Fibroblast of lung (primary cell): ENCODE results near the gene NOP56. TPM values are rescaled to one million over a fixed set of nuclear protein-coding genes. Genes with fewer than 3 reads are reported as not detected.

Experiments
- DNase-seq, 2 donors: peaks; one replicate each; pipeline versions ENCODE4 v3.0.0 to v3.0.0-alpha.2; 2010; ENCODE audit warnings: low read depth in 2 of 2
- H2AFZ ChIP-seq: 2 replicates; pipeline ENCODE4 v1.5.1; 2012; ENCODE audit warnings: low read length, control low read depth, inconsistent platforms
- H3K27ac ChIP-seq: 2 replicates; pipeline ENCODE4 v1.5.1; 2011; ENCODE audit warnings: low read length, control low read depth; ENCODE audit not compliant: insufficient read depth
- H3K27me3 ChIP-seq: 2 replicates; pipeline ENCODE4 v1.5.1; 2011; ENCODE audit warnings: mild to moderate bottlenecking, low read length; ENCODE audit not compliant: control insufficient read depth, insufficient read depth
- H3K36me3 ChIP-seq: 2 replicates; pipeline ENCODE4 v1.5.1; 2011; ENCODE audit warnings: low read length; ENCODE audit not compliant: control insufficient read depth, insufficient read depth
- H3K4me1 ChIP-seq: 2 replicates; pipeline ENCODE4 v1.5.1; 2011; ENCODE audit warnings: low read length; ENCODE audit not compliant: control insufficient read depth, insufficient read depth; ENCODE audit errors: extremely low read depth
- H3K4me2 ChIP-seq: 2 replicates; pipeline ENCODE4 v1.5.1; 2011; ENCODE audit warnings: low read length, control low read depth; ENCODE audit not compliant: insufficient read depth; ENCODE audit errors: extremely low read depth
- H3K4me3 ChIP-seq, 4 experiments: fragments of 200-600 bp in 1 of 4; sonication (generic) in 1 of 4; replicated peaks in 1 of 4; 2 replicates each; pipeline ENCODE4 v1.5.1; 2011 to 2016; ENCODE audit warnings: low read length in 4 of 4, low read depth in 3 of 4, mild to moderate bottlenecking in 3 of 4, control low read depth in 2 of 4, inconsistent platforms in 1 of 4, mixed read lengths in 1 of 4; ENCODE audit not compliant: insufficient read depth in 1 of 4; ENCODE audit errors: control extremely low read depth in 1 of 4
- H3K79me2 ChIP-seq: 2 replicates; pipeline ENCODE4 v1.5.1; 2012; ENCODE audit warnings: mild to moderate bottlenecking, low read length, inconsistent platforms; ENCODE audit not compliant: control insufficient read depth, insufficient read depth
- H3K9ac ChIP-seq: 2 replicates; pipeline ENCODE4 v1.5.1; 2011; ENCODE audit warnings: mild to moderate bottlenecking, low read length, control low read depth; ENCODE audit not compliant: insufficient read depth
- H3K9me3 ChIP-seq: 2 replicates; pipeline ENCODE4 v1.5.1; 2012; ENCODE audit warnings: low read depth, low read length; ENCODE audit not compliant: control insufficient read depth, insufficient read depth
- H4K20me1 ChIP-seq: 2 replicates; pipeline ENCODE4 v1.5.1; 2011; ENCODE audit warnings: low read length; ENCODE audit not compliant: control insufficient read depth, insufficient read depth; ENCODE audit errors: extremely low read depth
- CTCF ChIP-seq, 2 donors: IDR thresholded peaks in 1 of 2; conservative IDR thresholded peaks in 1 of 2; 1 replicate in 1 of 2; 2 replicates in 1 of 2; pipeline ENCODE4 v1.5.1; 2011 to 2012; ENCODE audit warnings: low read length in 2 of 2, control low read depth in 1 of 2, inconsistent platforms in 1 of 2, low read depth in 1 of 2, mild to moderate bottlenecking in 1 of 2
- EZH2 ChIP-seq: IDR thresholded peaks from 2 replicates; pipeline ENCODE4 v1.5.1; 2012; ENCODE audit warnings: low read length, control low read depth, mild to moderate bottlenecking; ENCODE audit errors: missing control alignments
- polyA plus RNA-seq, 2 donors: library from polyadenylated mRNA; depleted of rRNA in 1 of 2; stranded (reverse) in 1 of 2; unstranded in 1 of 2; fragments of >200 nt; gene quantifications; 2 replicates each; pipeline ENCODE4 v1.2.1, GENCODE V29; 2011 to 2012; ENCODE audit warnings: missing spikeins in 1 of 2
- total RNA-seq: library from RNA; depleted of rRNA; stranded (reverse); fragments of >200 nt; gene quantifications from 2 replicates; pipeline ENCODE4 v1.2.1, GENCODE V29; 2014

Gene NOP56
- total and polyA plus RNA-seq, 2 donors (not counting 1 experiment from before 2014, with no cell fraction given) = 108 to 117 TPM

- no peak for DNase-seq
- no peak overlapping the region for H3K4me3 ChIP-seq
- H3K9ac ChIP-seq = no peak overlapping the region
- H3K27me3 ChIP-seq = no peaks in the 10 kb centered on the region
- H4K20me1 ChIP-seq = peaks cover 4% of the 10 kb centered on the region
- H2AFZ ChIP-seq = no peak overlapping the region
- no peak overlapping the region for H3K27ac ChIP-seq
- peaks cover 35% of the 10 kb centered on the region for H3K79me2 ChIP-seq
- TF ChIP-seq CTCF (conservative IDR thresholded peaks at IDR 0.05 in 1 of 2, IDR thresholded peaks at IDR 0.05 in 1 of 2; ENCODE audit: low read depth in 1 of 2, low read length in 2 of 2) (no peak), EZH2 (no peak)
- peaks cover 46% of the 10 kb centered on the region for H3K36me3 ChIP-seq
- H3K9me3 ChIP-seq = no peaks in the 10 kb centered on the region
- H3K4me1 ChIP-seq = peaks cover 8% of the 10 kb centered on the region
- no peak overlapping the region for H3K4me2 ChIP-seq
These were observed 5.2 kb downstream of the NOP56 start for GRCh38 chr20:2657674-2658073.

- DNase-seq = no peak
- H3K9ac ChIP-seq = no peak overlapping the region
- H3K79me2 ChIP-seq = peaks cover 32% of the 10 kb centered on the region
- peaks cover 46% of the 10 kb centered on the region for H3K36me3 ChIP-seq
- TF ChIP-seq CTCF (conservative IDR thresholded peaks at IDR 0.05 in 1 of 2, IDR thresholded peaks at IDR 0.05 in 1 of 2; ENCODE audit: low read depth in 1 of 2, low read length in 2 of 2) (no peak), EZH2 (no peak)
- H2AFZ ChIP-seq = no peak overlapping the region
- H3K4me1 ChIP-seq = peaks cover 8% of the 10 kb centered on the region
- no peak overlapping the region for H3K4me2 ChIP-seq
- no peaks in the 10 kb centered on the region for H3K9me3 ChIP-seq
- H3K27ac ChIP-seq = no peak overlapping the region
- H4K20me1 ChIP-seq = peaks cover 4% of the 10 kb centered on the region
- H3K4me3 ChIP-seq = no peak overlapping the region
- H3K27me3 ChIP-seq = no peaks in the 10 kb centered on the region
These were observed 6.3 kb downstream of the NOP56 start for GRCh38 chr20:2658414-2659354.

GRCh38 chr20:2659547-2659946 lies 7.1 kb downstream of the NOP56 start:
- no peaks in the 10 kb centered on the region for H3K9me3 ChIP-seq
- H3K27me3 ChIP-seq = no peaks in the 10 kb centered on the region
- peaks cover 2% of the 10 kb centered on the region for H3K4me1 ChIP-seq
- no peak overlapping the region for H3K9ac ChIP-seq
- no peak overlapping the region for H3K27ac ChIP-seq
- TF ChIP-seq EZH2 (no peak), CTCF (conservative IDR thresholded peaks at IDR 0.05 in 1 of 2, IDR thresholded peaks at IDR 0.05 in 1 of 2; ENCODE audit: low read depth in 1 of 2, low read length in 2 of 2) (no peak)
- no peak overlapping the region for H2AFZ ChIP-seq
- peaks cover 38% of the 10 kb centered on the region for H3K36me3 ChIP-seq
- no peak for DNase-seq
- no peak overlapping the region for H3K4me3 ChIP-seq
- no peaks in the 10 kb centered on the region for H4K20me1 ChIP-seq
- peaks cover 26% of the 10 kb centered on the region for H3K79me2 ChIP-seq
- no peak overlapping the region for H3K4me2 ChIP-seq
